Measurements from ENCODE around the gene PRKCB.

GRCh38 chr16:24045641-24046040 is 209.9 kb downstream of the PRKCB start:
- TF ChIP-seq CTCF (conservative IDR thresholded peaks at IDR 0.05 in 1 of 2, IDR thresholded peaks at IDR 0.05 in 1 of 2; ENCODE audit: extremely low read depth in 1 of 2, insufficient read depth in 1 of 2, low read depth in 1 of 2, low read length in 2 of 2) (peak; percentile 19 to 44), EZH2 (IDR thresholded peaks at IDR 0.05; ENCODE audit: borderline replicate concordance, low read length) (no peak)
